ENCODE results near the gene CDK7. TPM values are rescaled to one million over a fixed set of nuclear protein-coding genes. Genes with fewer than 3 reads are reported as not detected.

CDK7 gene
- total RNA-seq = 42.4 and 49.2 TPM in 2 replicates

DNA sequence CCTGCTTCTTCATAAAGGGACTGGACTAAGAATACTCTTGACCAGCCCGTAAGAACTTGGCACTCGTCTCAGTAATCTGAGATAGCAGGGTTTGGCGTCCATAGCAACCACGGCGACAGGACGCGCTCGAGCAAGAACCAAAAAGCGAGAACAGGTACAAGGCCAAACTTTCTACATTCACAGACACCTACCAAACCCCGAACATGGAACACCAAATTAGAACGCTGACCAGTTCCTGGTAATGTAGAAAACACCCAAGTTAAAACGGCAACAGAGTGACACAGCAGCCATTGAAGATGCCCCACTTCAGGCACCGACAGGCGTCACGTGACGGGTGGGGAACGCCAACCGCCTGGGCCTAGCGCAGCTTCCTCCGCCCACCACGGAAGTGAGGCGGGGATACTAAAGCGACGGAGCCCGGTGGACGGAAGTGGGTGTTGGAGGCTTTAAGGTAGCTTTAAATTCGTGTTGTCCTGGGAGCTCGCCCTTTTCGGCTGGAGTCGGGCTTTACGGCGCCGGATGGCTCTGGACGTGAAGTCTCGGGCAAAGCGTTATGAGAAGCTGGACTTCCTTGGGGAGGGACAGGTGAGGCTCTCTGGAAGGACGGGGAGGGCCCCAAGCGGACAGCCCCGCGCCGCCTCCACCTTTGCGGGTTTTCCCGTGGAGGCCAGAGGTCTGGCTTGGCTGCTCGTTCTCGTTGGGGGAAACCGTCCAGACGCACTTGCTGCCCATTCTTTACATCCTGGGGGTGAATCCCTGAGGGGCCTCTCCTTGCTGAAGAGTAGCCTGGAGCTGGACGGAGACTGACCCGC lies at the start of gene CDK7:
Gene CDK7 (plus strand): TSS at position 430 of the 812 bp plus-strand sequence. CDS start 90 bp downstream, at position 520.
- Mint-ChIP-seq H3K27me3 (ENCODE audit: insufficient read depth) (no peaks in the 10 kb centered on the region), H3K4me1 (ENCODE audit: low read depth) (peaks cover 43% of the 10 kb centered on the region), H3K36me3 (ENCODE audit: low read depth) (peaks cover 23% of the 10 kb centered on the region), H3K4me3 (peak within 1 kb of the TSS; percentile 97), H3K9me3 (no peaks in the 10 kb centered on the region), H3K27ac (peak within 1 kb of the TSS; percentile 84)
- peak; percentile 92 for DNase-seq (ENCODE audit: low spot score)
- intact Hi-C loops (cut with micrococcal nuclease) = loop anchor here (1.0 kb wide), 7 partner anchors 16 to 210 kb away; partner anchors contain the start of genes AK6, CCDC125, CCNB1 and CENPH

DNA sequence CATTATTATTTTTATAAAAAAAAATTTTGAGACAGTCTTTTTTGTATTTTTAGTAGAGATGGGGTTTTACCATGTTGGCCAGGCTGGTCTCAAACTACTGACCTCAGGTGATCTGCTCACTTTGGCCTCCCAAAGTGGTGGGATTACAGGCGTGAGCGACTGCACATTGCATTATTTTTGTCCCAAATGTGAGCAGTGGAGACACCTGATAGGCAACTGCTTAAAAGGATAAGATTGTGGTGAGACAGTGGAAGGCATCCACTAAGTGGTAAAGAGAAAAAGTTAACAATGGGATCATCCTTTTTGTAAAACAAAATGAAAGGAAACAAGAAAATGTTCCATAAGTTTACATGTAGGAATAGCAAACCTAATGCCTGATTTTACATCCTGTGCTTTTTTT lies 47.3 kb upstream of the CDK7 start:
- Mint-ChIP-seq H3K4me3 (peak overlapping the region; percentile 33), H3K9me3 (no peaks in the 10 kb centered on the region), H3K27me3 (ENCODE audit: insufficient read depth) (no peaks in the 10 kb centered on the region), H3K27ac (no peak overlapping the region), H3K4me1 (ENCODE audit: low read depth) (peaks cover 16% of the 10 kb centered on the region), H3K36me3 (ENCODE audit: low read depth) (peaks cover 2% of the 10 kb centered on the region)
- DNase-seq (ENCODE audit: low spot score) = no peak
- intact Hi-C loops (cut with micrococcal nuclease) = no loop called here

DNA sequence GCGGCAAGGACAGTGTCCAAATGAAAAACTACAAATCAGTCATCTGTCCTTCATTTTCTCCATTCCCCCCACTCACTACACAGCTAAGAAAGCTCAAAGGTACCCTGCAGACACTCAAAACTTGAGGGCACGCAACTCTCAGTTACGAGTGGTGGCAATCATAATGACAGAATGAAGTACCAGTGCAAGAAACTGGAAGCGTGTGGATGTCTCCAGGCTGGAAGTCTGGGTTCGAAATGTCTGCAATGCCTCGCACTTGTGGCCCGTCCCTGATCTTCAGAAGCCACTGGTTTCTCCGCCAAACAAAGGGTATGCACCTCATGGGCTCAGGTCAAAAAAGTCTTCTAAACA lies 45.9 kb upstream of the CDK7 start:
- H3K36me3 Mint-ChIP-seq (ENCODE audit: low read depth) = peaks cover 2% of the 10 kb centered on the region
- peak overlapping the region; percentile 98 for H3K27ac Mint-ChIP-seq
- peak overlapping the region; percentile 94 for H3K4me3 Mint-ChIP-seq
- DNase-seq (ENCODE audit: low spot score) = no peak
- H3K4me1 Mint-ChIP-seq (ENCODE audit: low read depth) = peaks cover 16% of the 10 kb centered on the region
- intact Hi-C loops (cut with micrococcal nuclease) = loop anchor here (1.0 kb wide), 6 partner anchors 21 to 181 kb away; partner anchors contain the start of genes AK6, CCDC125, CCNB1 and CDK7
- no peaks in the 10 kb centered on the region for H3K9me3 Mint-ChIP-seq
- H3K27me3 Mint-ChIP-seq (ENCODE audit: insufficient read depth) = no peaks in the 10 kb centered on the region

DNA sequence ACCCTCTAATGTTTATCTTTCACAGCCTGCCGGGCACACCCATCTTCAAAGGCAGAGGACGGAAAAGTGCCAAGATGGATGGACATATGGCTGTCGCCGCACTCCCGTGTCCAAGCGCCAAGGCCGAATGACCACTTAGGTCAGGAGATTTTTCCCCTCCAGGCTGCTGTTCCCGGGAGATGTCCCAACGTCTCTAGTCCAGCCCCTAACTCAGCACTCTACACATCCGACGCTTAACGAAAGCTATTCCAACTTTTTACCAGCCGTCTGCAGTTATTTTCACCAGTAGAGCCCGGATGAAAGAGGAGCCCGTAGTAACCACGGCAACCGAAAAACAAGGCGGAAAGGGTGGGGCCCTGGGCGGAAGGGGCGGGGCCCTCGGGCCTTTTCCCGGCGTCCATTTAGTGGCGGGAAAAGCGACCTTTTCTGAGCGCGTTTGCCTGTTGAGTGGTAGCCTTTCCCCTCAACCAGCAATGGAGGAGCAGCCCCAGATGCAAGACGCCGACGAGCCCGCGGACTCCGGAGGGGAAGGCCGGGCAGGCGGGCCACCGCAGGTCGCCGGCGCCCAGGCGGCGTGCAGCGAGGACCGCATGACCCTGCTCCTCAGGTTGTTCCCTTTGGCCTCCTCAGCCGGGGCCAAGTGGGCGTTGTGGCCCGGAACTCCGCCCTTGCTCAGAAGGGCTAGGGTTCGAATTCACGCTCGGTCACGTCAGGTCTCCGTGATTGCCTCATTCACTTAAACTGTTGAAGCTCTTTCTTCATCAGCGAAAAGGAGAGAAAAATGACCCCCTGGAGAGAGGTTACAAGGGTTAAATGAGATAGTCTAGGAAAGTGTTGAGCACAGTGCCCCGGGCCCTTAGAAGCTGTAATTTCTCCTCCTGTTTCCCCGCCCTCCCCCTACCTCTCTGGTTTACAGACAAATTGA lies 45.3 kb upstream of the CDK7 start, which contains the start of gene CENPH:
Gene CENPH (plus strand): TSS at position 422 of the 925 bp plus-strand sequence. CDS start 52 bp downstream, at position 474.
- Mint-ChIP-seq H3K27ac (peak within 1 kb of the TSS; percentile 98), H3K36me3 (ENCODE audit: low read depth) (peaks cover 2% of the 10 kb centered on the region), H3K9me3 (no peaks in the 10 kb centered on the region), H3K27me3 (ENCODE audit: insufficient read depth) (no peaks in the 10 kb centered on the region), H3K4me1 (ENCODE audit: low read depth) (peaks cover 16% of the 10 kb centered on the region), H3K4me3 (peak within 1 kb of the TSS; percentile 94)
- DNase-seq (ENCODE audit: low spot score) = peak; percentile 92
- intact Hi-C loops (cut with micrococcal nuclease) = loop anchor here (1.0 kb wide), 6 partner anchors 22 to 180 kb away; partner anchors contain the start of genes AK6, CCDC125, CCNB1 and CDK7

DNA sequence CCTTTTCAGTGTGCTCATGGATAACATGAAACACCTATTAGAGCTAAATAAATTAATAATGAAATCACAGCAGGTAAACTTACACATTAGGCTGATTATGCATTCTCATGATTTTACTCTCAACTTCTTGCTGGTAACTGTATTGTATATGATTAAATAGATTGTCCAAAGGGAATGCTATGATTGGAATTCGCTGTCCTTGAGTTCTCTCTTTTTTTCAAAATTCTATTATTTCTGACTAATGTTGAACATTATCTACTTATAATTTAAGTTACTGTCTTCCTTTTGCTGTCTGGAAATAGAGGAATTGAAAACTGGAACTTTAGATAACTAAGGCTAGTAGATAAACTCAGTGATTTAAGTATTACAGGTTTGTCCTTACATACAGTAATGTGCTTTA lies 32.2 kb upstream of the CDK7 start:
- H3K4me1 Mint-ChIP-seq (ENCODE audit: low read depth) = no peaks in the 10 kb centered on the region
- no peak overlapping the region for H3K4me3 Mint-ChIP-seq
- peaks cover 19% of the 10 kb centered on the region for H3K36me3 Mint-ChIP-seq (ENCODE audit: low read depth)
- no peak overlapping the region for H3K27ac Mint-ChIP-seq
- H3K9me3 Mint-ChIP-seq = no peaks in the 10 kb centered on the region
- no peak for DNase-seq (ENCODE audit: low spot score)
- H3K27me3 Mint-ChIP-seq (ENCODE audit: insufficient read depth) = no peaks in the 10 kb centered on the region
- intact Hi-C loops (cut with micrococcal nuclease) = no loop called here

DNA sequence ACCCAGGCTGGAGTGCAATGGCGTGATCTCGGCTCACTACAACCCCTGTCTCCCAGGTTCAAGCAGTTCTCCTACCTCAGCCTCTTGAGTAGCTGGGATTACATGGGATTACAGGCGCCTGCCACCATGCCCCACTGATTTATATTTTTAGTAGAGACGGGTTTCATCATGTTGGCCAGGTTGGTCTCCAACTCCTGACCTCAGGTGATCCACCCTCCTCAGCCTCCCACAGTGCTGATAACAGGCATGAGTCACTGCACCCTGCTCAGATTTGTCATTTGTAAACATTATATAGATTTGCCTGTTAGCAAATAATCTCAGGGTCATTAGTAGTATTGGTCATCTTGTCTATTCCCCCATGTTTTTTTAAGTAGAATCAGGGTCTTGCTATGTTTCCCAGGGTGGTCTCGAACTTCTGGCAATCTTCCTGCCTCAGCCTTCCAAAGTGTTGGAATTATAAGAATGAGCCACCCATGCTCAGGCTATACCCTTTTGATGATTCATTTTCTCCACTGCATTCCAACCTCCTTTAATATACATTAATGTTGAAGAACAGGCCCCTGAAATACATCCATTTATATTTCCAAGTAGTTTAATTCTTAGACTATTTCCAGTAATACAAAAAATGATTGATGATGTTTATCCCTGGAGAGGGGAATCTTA lies 28.0 kb upstream of the CDK7 start:
- no peak overlapping the region for H3K4me3 Mint-ChIP-seq
- peaks cover 1% of the 10 kb centered on the region for H3K4me1 Mint-ChIP-seq (ENCODE audit: low read depth)
- H3K9me3 Mint-ChIP-seq = no peaks in the 10 kb centered on the region
- DNase-seq (ENCODE audit: low spot score) = no peak
- H3K36me3 Mint-ChIP-seq (ENCODE audit: low read depth) = peaks cover 9% of the 10 kb centered on the region
- no peaks in the 10 kb centered on the region for H3K27me3 Mint-ChIP-seq (ENCODE audit: insufficient read depth)
- no peak overlapping the region for H3K27ac Mint-ChIP-seq
- intact Hi-C loops (cut with micrococcal nuclease) = no loop called here

DNA sequence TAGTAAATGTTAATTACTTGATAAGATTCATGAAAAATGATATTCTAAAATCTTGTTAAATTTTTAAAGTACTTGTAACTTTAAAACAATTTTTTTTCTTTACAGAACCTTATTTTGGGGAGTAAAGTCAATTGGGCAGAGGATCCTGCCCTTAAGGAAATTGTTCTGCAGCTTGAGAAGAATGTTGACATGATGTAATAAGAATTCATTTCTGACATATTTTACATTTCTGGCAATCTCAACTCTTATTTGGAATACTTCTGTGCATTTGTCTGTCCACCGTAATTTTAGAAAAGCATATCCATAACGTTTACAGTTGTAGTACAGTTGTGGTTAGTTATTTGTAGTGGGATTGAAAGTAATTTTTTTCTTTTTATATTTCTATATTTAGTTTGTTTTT lies 25.1 kb upstream of the CDK7 start:
- Mint-ChIP-seq H3K27me3 (ENCODE audit: insufficient read depth) (no peaks in the 10 kb centered on the region), H3K9me3 (no peaks in the 10 kb centered on the region), H3K27ac (no peak overlapping the region), H3K4me3 (no peak overlapping the region), H3K4me1 (ENCODE audit: low read depth) (peaks cover 6% of the 10 kb centered on the region), H3K36me3 (ENCODE audit: low read depth) (peaks cover 4% of the 10 kb centered on the region)
- DNase-seq (ENCODE audit: low spot score) = no peak
- intact Hi-C loops (cut with micrococcal nuclease) = no loop called here

DNA sequence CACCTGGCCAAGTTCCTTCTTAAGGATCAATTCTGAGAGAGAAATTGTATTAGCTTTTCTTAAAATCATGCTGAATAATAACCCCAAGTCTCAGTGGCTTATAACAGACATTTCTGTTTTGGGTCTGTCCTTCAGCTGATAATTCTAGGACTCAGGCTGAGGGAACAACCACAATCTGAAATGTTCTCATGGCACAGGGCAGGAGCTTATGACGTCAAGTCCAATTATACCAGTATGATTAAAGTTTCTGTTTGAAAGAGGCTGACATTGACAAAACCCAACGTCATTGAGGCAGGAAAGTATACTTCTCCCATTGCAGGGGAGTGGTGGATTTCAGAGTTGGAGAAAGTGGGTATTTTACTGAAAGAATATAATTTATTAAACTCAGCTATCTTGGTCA lies 23.5 kb upstream of the CDK7 start:
- no peaks in the 10 kb centered on the region for H3K9me3 Mint-ChIP-seq
- H3K36me3 Mint-ChIP-seq (ENCODE audit: low read depth) = peaks cover 8% of the 10 kb centered on the region
- no peaks in the 10 kb centered on the region for H3K27me3 Mint-ChIP-seq (ENCODE audit: insufficient read depth)
- H3K27ac Mint-ChIP-seq = no peak overlapping the region
- DNase-seq (ENCODE audit: low spot score) = no peak
- no peak overlapping the region for H3K4me3 Mint-ChIP-seq
- H3K4me1 Mint-ChIP-seq (ENCODE audit: low read depth) = peaks cover 6% of the 10 kb centered on the region
- intact Hi-C loops (cut with micrococcal nuclease) = no loop called here

DNA sequence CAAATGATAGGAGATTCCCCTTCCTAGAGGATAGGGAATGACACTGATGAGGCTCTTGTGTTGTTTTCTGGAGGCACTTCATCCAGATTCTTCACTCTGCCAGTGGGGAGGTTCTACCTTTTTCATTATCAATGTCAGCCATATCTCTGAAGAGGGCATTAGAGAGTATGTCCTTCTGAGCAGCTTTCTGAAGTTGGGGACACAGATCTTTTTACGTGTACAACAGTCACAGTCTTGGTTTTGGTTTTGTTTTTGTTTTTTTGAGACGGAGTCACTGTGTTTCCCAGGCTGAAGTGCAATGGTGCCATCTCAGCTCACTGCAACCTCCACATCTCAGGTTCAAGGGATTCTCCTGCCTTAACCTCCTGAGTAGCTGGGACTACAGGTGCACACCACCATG lies 22.7 kb upstream of the CDK7 start:
- H3K36me3 Mint-ChIP-seq (ENCODE audit: low read depth) = peaks cover 4% of the 10 kb centered on the region
- no peak overlapping the region for H3K4me3 Mint-ChIP-seq
- H3K27ac Mint-ChIP-seq = no peak overlapping the region
- H3K4me1 Mint-ChIP-seq (ENCODE audit: low read depth) = peaks cover 9% of the 10 kb centered on the region
- no peaks in the 10 kb centered on the region for H3K9me3 Mint-ChIP-seq
- intact Hi-C loops (cut with micrococcal nuclease) = no loop called here
- no peak for DNase-seq (ENCODE audit: low spot score)
- H3K27me3 Mint-ChIP-seq (ENCODE audit: insufficient read depth) = no peaks in the 10 kb centered on the region

DNA sequence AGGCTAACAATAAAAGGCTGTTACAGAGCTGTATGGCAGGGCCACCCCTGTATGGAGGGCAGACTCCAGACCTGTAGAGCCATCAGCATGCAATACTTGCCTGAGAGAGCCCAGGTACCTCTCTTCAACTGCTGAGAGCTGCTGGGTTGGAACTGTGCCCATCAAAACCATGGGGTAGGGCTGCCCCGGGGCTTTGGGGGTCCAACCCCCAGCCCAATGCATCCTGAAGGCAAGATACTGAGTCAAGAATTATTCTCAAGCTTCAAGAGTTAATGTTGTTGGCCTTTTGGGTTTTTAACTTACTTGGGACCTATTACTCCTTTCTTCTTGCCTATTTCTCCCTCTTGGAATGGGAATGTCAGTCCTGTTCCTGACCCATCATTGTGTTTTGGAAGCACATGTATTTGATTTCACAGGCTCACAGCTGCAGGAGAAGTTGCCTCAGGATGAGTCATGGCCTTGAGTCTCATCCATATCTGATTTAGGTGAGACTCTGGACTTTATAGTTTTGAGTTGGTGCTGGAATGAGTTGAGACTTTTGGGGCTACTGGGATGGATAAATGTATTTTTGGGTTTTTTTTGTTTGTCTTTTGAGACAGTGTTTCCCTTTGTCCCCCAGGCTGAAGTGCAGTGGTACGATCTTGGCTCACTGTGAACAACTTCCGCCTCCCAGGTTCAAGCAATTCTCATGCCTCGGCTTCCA lies 21.0 kb upstream of the CDK7 start:
- DNase-seq (ENCODE audit: low spot score) = no peak
- Mint-ChIP-seq H3K9me3 (no peaks in the 10 kb centered on the region), H3K36me3 (ENCODE audit: low read depth) (peaks cover 4% of the 10 kb centered on the region), H3K4me3 (no peak overlapping the region), H3K27me3 (ENCODE audit: insufficient read depth) (no peaks in the 10 kb centered on the region), H3K27ac (no peak overlapping the region), H3K4me1 (ENCODE audit: low read depth) (peaks cover 12% of the 10 kb centered on the region)
- intact Hi-C loops (cut with micrococcal nuclease) = no loop called here

DNA sequence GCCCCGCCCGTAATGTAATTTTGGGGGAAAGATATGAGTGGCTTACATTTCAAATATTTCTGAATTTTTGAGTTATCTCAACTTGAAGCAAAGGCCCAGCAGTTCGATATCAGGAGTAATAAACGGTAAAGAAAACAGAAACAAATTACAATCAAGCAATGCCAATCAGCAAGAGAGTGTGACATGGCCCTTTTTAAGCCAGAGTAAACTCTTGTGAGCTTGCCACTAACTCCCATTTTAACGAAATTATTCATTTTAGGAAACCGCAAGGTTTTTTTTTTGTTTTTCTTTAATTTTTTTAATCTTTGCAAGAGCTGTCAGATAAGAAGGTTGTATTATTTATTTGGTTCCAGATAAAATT lies 17.6 kb upstream of the CDK7 start:
- DNase-seq (ENCODE audit: low spot score) = no peak
- no peaks in the 10 kb centered on the region for H3K27me3 Mint-ChIP-seq (ENCODE audit: insufficient read depth)
- H3K4me1 Mint-ChIP-seq (ENCODE audit: low read depth) = peaks cover 15% of the 10 kb centered on the region
- no peaks in the 10 kb centered on the region for H3K9me3 Mint-ChIP-seq
- intact Hi-C loops (cut with micrococcal nuclease) = loop anchor here (1.0 to 5.0 kb wide), 3 partner anchors 50 to 1000 kb away; partner anchors contain the start of genes CCNB1 and PIK3R1
- peak overlapping the region; percentile 95 for H3K27ac Mint-ChIP-seq
- peak overlapping the region; percentile 98 for H3K4me3 Mint-ChIP-seq
- H3K36me3 Mint-ChIP-seq (ENCODE audit: low read depth) = peaks cover 11% of the 10 kb centered on the region

Measured in activated T-helper 1 cell treated with anti-CD3 and anti-CD28 coated beads, Interleukin-12 subunit alpha, Interleukin-12 subunit beta, Interleukin-2, Interleukin-4 antibody, amounts not matched to agents 30 ng/mL and 10 ng/mL and 1 ng/mL, durations not matched to agents 14 hours and 24 hours and 36 hours (primary cell).